ENCODE data around the gene DNER.

DNA sequence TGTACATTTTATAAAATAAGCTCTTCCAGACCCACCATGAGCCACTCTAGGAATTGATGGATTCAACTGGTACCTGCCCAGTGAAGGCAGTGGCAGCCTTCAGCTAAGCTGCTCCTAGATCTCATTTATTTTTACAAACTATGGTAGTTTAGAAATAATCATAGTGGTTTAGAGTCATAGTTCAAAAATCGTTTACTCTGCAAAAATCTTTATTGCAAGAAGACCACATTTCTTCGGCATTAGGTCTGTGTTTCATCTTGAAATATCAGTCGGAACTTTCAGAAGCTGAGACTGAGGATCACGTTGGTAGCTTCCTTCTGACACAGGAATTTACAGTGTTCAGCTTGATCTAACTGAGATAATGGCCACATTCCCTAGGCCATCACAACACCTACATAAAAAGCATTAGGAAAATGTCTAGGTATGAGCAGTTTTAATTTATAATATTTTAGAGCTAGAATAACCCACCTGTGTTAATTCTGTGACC lies 237.0 kb downstream of the DNER start:
- TF ChIP-seq, protein P1, sequence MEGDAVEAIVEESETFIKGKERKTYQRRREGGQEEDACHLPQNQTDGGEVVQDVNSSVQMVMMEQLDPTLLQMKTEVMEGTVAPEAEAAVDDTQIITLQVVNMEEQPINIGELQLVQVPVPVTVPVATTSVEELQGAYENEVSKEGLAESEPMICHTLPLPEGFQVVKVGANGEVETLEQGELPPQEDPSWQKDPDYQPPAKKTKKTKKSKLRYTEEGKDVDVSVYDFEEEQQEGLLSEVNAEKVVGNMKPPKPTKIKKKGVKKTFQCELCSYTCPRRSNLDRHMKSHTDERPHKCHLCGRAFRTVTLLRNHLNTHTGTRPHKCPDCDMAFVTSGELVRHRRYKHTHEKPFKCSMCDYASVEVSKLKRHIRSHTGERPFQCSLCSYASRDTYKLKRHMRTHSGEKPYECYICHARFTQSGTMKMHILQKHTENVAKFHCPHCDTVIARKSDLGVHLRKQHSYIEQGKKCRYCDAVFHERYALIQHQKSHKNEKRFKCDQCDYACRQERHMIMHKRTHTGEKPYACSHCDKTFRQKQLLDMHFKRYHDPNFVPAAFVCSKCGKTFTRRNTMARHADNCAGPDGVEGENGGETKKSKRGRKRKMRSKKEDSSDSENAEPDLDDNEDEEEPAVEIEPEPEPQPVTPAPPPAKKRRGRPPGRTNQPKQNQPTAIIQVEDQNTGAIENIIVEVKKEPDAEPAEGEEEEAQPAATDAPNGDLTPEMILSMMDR (conservative IDR thresholded peaks at IDR 0.05; ENCODE audit: low read length) = no peak
- no peak for TF ChIP-seq EZH2phosphoT487 (IDR thresholded peaks at IDR 0.05; ENCODE audit: borderline replicate concordance)

All from Loucy (cell line).